ENCODE results near the gene SLC46A1.

DNA sequence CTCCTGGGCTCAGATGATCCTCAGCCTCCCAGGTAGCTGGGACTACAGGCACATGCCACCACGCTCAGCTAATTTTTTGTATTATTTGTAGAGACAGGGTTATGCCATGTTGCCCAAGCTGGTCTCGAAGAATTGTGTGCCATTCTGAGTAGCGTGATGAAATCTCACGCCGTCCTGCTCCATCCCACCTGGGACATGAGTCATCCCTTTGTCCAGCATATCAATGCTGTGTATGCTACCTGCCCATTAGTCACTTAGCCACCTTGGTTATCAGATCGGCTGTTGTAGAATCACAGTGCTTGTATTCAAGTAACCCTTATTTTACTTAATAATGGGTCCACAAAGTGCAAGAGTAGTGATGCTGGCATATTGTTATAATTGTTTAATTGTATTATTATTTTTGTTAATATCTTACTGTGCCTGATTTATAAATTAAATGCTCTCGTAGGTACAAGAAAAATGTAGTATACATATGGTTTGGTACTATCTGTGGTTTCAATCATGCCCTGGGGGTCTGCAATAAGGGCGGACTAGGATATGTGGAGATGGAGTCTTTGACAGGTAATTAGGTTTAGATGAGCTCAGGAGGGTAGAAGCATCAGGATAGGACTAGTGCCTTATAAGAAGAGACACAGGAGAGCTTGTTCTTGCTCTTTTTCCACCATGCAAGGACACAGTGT, 40.8 kb upstream of the SLC46A1 start:
- TF ChIP-seq, protein P1, sequence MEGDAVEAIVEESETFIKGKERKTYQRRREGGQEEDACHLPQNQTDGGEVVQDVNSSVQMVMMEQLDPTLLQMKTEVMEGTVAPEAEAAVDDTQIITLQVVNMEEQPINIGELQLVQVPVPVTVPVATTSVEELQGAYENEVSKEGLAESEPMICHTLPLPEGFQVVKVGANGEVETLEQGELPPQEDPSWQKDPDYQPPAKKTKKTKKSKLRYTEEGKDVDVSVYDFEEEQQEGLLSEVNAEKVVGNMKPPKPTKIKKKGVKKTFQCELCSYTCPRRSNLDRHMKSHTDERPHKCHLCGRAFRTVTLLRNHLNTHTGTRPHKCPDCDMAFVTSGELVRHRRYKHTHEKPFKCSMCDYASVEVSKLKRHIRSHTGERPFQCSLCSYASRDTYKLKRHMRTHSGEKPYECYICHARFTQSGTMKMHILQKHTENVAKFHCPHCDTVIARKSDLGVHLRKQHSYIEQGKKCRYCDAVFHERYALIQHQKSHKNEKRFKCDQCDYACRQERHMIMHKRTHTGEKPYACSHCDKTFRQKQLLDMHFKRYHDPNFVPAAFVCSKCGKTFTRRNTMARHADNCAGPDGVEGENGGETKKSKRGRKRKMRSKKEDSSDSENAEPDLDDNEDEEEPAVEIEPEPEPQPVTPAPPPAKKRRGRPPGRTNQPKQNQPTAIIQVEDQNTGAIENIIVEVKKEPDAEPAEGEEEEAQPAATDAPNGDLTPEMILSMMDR (conservative IDR thresholded peaks at IDR 0.05; ENCODE audit: low read length) = no peak
- TF ChIP-seq EZH2phosphoT487 (IDR thresholded peaks at IDR 0.05; ENCODE audit: borderline replicate concordance, low read depth, low read length) = no peak
